Stimulated activated naive B cell treated with anti-CD40 and anti-IgM and Interleukin-4, amounts not matched to agents 10 μg/mL and 1 μg/mL and 100 μg/mL, for 72 hours (primary cell): ENCODE measurements around the gene FCHSD2.
"Not testable (repeated sequence)": the region's sequence is repeated elsewhere in the genome, so short reads cannot be mapped to it uniquely, and the experiment has no call there.

Source experiments
- ATAC-seq, 2 donors: fragments of 150-1000 bp; cut with Tn5 transposase; replicated peaks; 2 replicates each; pipeline ENCODE4 v1.10.0; 2021; ENCODE audit warnings: moderate library complexity in 1 of 2
- DNase-seq: peaks from one replicate; pipeline ENCODE4 v3.0.0; 2021
- H3K27ac Mint-ChIP-seq: one replicate; pipeline ENCODE4 v1.8.0; 2022; ENCODE audit warnings: mild to moderate bottlenecking, mixed read lengths
- H3K27me3 Mint-ChIP-seq, 2 donors: one replicate each; pipeline ENCODE4 v1.8.0; 2022; ENCODE audit warnings: mixed read lengths in 2 of 2
- H3K36me3 Mint-ChIP-seq, 2 donors: one replicate each; pipeline ENCODE4 v1.8.0; 2022; ENCODE audit warnings: mixed read lengths in 2 of 2, mild to moderate bottlenecking in 1 of 2
- H3K4me1 Mint-ChIP-seq, 2 donors: one replicate each; pipeline ENCODE4 v1.8.0; 2022; ENCODE audit warnings: mixed read lengths in 2 of 2, mild to moderate bottlenecking in 1 of 2
- H3K4me3 Mint-ChIP-seq, 2 donors: one replicate each; pipeline ENCODE4 v1.8.0; 2022; ENCODE audit warnings: mild to moderate bottlenecking in 2 of 2, mixed read lengths in 2 of 2, moderate library complexity in 1 of 2
- H3K9me3 Mint-ChIP-seq, 2 donors: one replicate each; pipeline ENCODE4 v1.8.0; 2022; ENCODE audit warnings: mixed read lengths in 2 of 2, mild to moderate bottlenecking in 1 of 2

The FCHSD2 gene

DNA sequence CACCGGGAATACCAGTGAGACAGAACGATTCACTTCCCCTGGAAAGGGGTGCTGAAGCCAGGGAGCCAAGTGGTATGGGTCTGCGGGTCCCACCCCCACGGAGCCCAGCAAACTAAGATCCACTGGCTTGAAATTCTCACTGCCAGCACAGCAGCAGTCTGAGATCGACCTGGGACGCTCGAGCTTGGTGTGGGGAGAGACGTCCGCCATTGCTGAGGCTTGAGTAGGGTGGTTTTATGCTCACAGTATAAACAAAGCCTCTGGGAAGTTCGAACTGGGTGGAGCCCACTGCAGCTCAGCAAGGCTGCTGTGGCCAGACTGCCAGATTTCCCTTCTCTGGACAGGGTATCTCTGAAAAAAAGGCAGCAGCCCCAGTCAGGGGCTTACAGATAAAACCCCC, 80.7 kb downstream of the FCHSD2 start:
- H3K4me3 Mint-ChIP-seq, ATAC-seq, H3K9me3 Mint-ChIP-seq, DNase-seq, H3K27me3 Mint-ChIP-seq: not testable (repeated sequence)
- H3K36me3 Mint-ChIP-seq, result peaks cover 35 to 66% of the 10 kb centered on the region in 2 donors
- H3K27ac Mint-ChIP-seq, result peak overlapping the region; percentile 91
- peaks cover 62 to 77% of the 10 kb centered on the region in 2 donors for H3K4me1 Mint-ChIP-seq

GRCh38 chr11:73059915-73060314, 82.2 kb downstream of the FCHSD2 start:
- no peaks in the 10 kb centered on the region for H3K27me3 Mint-ChIP-seq
- ATAC-seq, result peak in 1 of 2 donors; percentile 54
- H3K4me1 Mint-ChIP-seq, result peaks cover 54 to 75% of the 10 kb centered on the region in 2 donors
- peak overlapping the region; percentile 7 for H3K27ac Mint-ChIP-seq
- peaks cover 6% of the 10 kb centered on the region in 2 donors for H3K9me3 Mint-ChIP-seq
- H3K4me3 Mint-ChIP-seq, result no peak overlapping the region
- DNase-seq, result no peak
- peaks cover 38 to 64% of the 10 kb centered on the region in 2 donors for H3K36me3 Mint-ChIP-seq

GRCh38 chr11:73058989-73059674, 83.0 kb downstream of the FCHSD2 start:
- Mint-ChIP-seq H3K27me3 (no peaks in the 10 kb centered on the region), H3K4me3 (no peak overlapping the region), H3K27ac (no peak overlapping the region), H3K36me3 (peaks cover 46 to 64% of the 10 kb centered on the region in 2 donors), H3K4me1 (peaks cover 50 to 72% of the 10 kb centered on the region in 2 donors), H3K9me3 (peaks cover 9 to 10% of the 10 kb centered on the region in 2 donors)
- ATAC-seq (no peak), DNase-seq (no peak)

DNA sequence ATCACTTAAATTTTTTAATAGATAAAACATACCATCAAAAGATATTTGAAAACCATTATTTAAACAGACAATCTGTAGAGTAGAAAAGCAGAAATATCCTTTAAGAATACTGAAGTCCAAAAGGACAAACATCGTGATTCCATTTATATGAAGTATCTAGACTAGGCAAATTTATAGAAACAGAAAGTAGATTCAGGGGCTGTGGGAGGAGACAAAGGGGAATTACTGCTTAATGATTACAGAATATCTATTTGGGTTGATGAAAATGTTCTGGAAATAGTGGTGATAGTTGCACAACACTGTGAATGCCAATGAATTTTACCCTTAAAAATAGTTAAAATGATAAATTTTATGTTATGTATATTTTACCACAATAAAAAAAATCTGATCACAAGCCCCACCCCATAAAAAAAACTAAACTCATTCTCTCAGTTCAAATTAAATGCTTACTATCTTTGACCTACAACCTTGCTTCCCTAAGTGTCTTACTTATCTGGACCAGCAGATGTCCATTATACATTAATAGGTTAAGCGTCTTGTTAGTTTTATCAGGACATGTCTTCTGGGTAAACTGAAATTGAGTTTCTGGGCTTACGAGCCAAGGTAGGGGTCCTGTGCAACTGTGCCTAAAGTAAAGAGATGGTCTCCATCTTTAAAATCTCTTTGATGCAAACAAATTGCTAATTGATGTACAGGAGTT, 86.3 kb downstream of the FCHSD2 start:
- DNase-seq (no peak), ATAC-seq (peak; percentile 38 to 53)
- peaks cover 31 to 49% of the 10 kb centered on the region in 2 donors for H3K4me1 Mint-ChIP-seq
- peak overlapping the region; percentile 63 for H3K27ac Mint-ChIP-seq
- H3K36me3 Mint-ChIP-seq, result peaks cover 31 to 47% of the 10 kb centered on the region in 2 donors
- peaks cover 10% of the 10 kb centered on the region in 2 donors for H3K9me3 Mint-ChIP-seq
- no peaks in the 10 kb centered on the region for H3K27me3 Mint-ChIP-seq
- peak overlapping the region; percentile 23 to 30 for H3K4me3 Mint-ChIP-seq

- Mint-ChIP-seq H3K27me3 (no peaks in the 10 kb centered on the region), H3K27ac (peak overlapping the region; percentile 93), H3K4me3 (peak overlapping the region in 1 of 2 donors; percentile 47), H3K4me1 (peaks cover 30 to 49% of the 10 kb centered on the region in 2 donors), H3K36me3 (peaks cover 26 to 44% of the 10 kb centered on the region in 2 donors), H3K9me3 (peaks cover 10% of the 10 kb centered on the region in 2 donors)
- no peak for ATAC-seq
- no peak for DNase-seq
These were observed 87.1 kb downstream of the FCHSD2 start for GRCh38 chr11:73055002-73055401.

DNA sequence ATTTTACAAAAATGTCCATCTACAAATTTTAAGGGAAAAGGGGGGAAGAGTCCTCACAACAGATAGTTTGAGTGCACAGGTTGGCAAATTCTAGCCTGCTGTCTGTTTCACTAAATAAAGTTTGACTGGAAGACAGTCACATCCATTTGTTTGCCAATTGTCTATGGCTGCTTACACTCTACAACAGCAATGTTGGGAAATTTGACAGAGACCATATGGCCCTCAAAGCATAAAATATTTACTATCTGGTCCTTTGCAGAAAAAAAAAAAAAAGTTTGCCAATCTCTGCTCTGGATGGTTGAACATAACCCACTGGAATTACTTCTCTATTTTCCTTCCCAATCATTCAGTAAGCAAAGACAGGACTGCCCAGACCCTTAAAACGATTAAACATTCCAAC, 88.2 kb downstream of the FCHSD2 start:
- H3K9me3 Mint-ChIP-seq, result peaks cover 10% of the 10 kb centered on the region in 2 donors
- H3K4me1 Mint-ChIP-seq, result peaks cover 29 to 49% of the 10 kb centered on the region in 2 donors
- ATAC-seq, result no peak
- DNase-seq, result no peak
- no peaks in the 10 kb centered on the region for H3K27me3 Mint-ChIP-seq
- peak overlapping the region; percentile 93 for H3K27ac Mint-ChIP-seq
- peaks cover 26 to 48% of the 10 kb centered on the region in 2 donors for H3K36me3 Mint-ChIP-seq
- no peak overlapping the region for H3K4me3 Mint-ChIP-seq

DNA sequence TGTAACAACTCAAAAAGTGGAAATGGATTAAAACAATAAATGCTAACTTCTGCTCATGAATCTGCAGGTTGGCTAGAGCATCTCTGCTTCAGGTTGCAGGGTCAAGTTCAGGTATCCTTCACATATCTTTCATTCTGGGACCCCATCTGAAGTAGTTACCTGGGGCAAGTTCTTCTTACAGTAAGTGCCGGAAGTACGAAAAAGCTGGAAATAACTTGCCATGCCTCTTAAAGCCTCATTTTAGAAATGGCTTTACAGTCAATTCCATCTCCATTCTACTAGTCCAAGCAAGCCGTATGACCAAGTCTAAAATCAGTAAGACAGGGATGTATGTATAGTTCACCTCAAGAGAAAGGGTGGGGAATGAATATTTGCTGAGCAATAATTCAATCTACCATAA, 93.7 kb downstream of the FCHSD2 start:
- DNase-seq (no peak), ATAC-seq (peak in 1 of 2 donors; percentile 13)
- H3K27ac Mint-ChIP-seq, result peak overlapping the region; percentile 79
- H3K4me3 Mint-ChIP-seq, result peak overlapping the region; percentile 22 to 39
- peaks cover 6 to 24% of the 10 kb centered on the region in 2 donors for H3K36me3 Mint-ChIP-seq
- H3K9me3 Mint-ChIP-seq, result no peaks in the 10 kb centered on the region
- peaks cover 23 to 37% of the 10 kb centered on the region in 2 donors for H3K4me1 Mint-ChIP-seq
- no peaks in the 10 kb centered on the region for H3K27me3 Mint-ChIP-seq

GRCh38 chr11:73047773-73048371, 94.2 kb downstream of the FCHSD2 start:
- Mint-ChIP-seq H3K4me3 (peak overlapping the region; percentile 22 to 39), H3K27me3 (no peaks in the 10 kb centered on the region), H3K9me3 (no peaks in the 10 kb centered on the region), H3K36me3 (peaks cover 8 to 26% of the 10 kb centered on the region in 2 donors), H3K4me1 (peaks cover 23 to 40% of the 10 kb centered on the region in 2 donors), H3K27ac (peak overlapping the region; percentile 79)
- ATAC-seq, result peak; percentile 88 to 90
- no peak for DNase-seq

DNA sequence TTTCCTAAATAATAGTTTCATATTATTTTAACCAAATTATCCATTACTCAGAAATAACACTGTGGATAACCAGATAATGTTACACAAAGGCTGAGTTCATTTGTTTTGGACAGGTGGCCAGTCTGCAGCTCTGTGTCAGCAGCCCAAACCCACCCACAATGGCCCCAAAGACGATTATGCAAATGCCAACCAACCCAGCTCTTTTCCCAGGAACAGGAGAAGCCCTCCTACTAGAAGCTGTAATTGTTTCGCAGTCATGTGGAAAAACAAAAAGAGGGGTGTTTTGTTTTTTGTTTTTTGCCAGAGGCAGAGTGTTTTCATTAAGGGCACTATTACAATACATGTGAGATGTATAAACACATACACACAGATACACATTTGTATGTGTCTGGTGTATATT, 102.1 kb downstream of the FCHSD2 start:
- Mint-ChIP-seq H3K4me1 (peaks cover 12 to 45% of the 10 kb centered on the region in 2 donors), H3K4me3 (no peak overlapping the region), H3K9me3 (peaks cover 0 to 9% of the 10 kb centered on the region in 2 donors), H3K36me3 (peaks cover 33 to 60% of the 10 kb centered on the region in 2 donors), H3K27ac (no peak overlapping the region), H3K27me3 (no peaks in the 10 kb centered on the region)
- no peak for ATAC-seq
- DNase-seq, result no peak

- DNase-seq (no peak), ATAC-seq (peak; percentile 63 to 78)
- Mint-ChIP-seq H3K9me3 (peaks cover 0 to 3% of the 10 kb centered on the region in 2 donors), H3K4me3 (no peak overlapping the region), H3K36me3 (peaks cover 30 to 50% of the 10 kb centered on the region in 2 donors), H3K27ac (peak overlapping the region; percentile 85), H3K4me1 (peaks cover 28 to 46% of the 10 kb centered on the region in 2 donors), H3K27me3 (no peaks in the 10 kb centered on the region)
These were observed 107.3 kb downstream of the FCHSD2 start for GRCh38 chr11:73034777-73035176.

GRCh38 chr11:73034331-73034730, 107.8 kb downstream of the FCHSD2 start:
- peaks cover 34 to 53% of the 10 kb centered on the region in 2 donors for H3K36me3 Mint-ChIP-seq

DNA sequence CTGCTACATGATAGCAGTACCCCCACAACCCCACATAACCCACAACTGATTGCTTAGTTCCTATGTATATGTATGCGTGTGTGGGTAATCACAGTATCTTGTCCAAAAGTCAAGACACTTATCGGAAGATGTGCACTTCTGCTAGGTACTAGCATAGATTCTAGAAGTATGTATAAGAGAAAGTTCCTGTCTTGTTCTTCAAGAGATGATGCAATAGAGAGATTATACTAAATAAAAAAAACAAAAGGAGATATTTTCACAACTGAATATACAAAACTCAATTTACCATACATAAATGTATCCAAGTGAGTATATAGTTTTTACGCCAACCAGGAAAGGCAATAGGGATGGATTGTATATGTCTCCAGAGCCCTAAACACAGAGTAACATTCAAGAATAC, 112.0 kb downstream of the FCHSD2 start:
- H3K4me1 Mint-ChIP-seq, result peaks cover 39 to 50% of the 10 kb centered on the region in 2 donors
- H3K4me3 Mint-ChIP-seq, result no peak overlapping the region
- H3K36me3 Mint-ChIP-seq, result peaks cover 57 to 69% of the 10 kb centered on the region in 2 donors
- peak overlapping the region; percentile 59 for H3K27ac Mint-ChIP-seq
- ATAC-seq (no peak), DNase-seq (no peak)
- peaks cover 23 to 24% of the 10 kb centered on the region in 2 donors for H3K9me3 Mint-ChIP-seq
- no peaks in the 10 kb centered on the region for H3K27me3 Mint-ChIP-seq

More at GRCh38 chr11:73034331-73034730, 107.8 kb downstream of the FCHSD2 start:
- DNase-seq (no peak), ATAC-seq (peak in 1 of 2 donors; percentile 51)
- Mint-ChIP-seq H3K4me1 (peaks cover 32 to 50% of the 10 kb centered on the region in 2 donors), H3K9me3 (peaks cover 3 to 7% of the 10 kb centered on the region in 2 donors), H3K27me3 (no peaks in the 10 kb centered on the region), H3K27ac (peak overlapping the region; percentile 79), H3K4me3 (no peak overlapping the region)

DNA sequence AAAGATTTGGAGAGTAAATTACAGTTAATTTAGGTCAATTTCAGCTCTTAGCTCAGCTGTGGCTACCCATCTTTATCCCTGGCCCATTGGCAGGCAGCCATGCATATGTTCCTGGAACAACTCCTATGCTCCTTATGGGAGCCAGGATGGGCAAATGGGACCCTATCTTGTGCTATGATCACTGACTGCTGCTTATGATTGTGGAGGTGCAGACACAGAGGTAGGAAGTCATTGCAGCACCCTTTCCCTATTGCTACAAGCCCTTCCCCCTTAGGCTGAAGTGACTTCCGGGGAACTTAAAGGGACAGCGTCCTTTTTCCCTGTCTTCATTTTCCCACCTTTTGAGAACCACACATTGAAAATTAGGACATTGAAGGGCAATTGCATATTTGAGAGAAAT, 112.7 kb downstream of the FCHSD2 start:
- no peaks in the 10 kb centered on the region for H3K27me3 Mint-ChIP-seq
- peak overlapping the region; percentile 89 for H3K27ac Mint-ChIP-seq
- peaks cover 28 to 29% of the 10 kb centered on the region in 2 donors for H3K9me3 Mint-ChIP-seq
- ATAC-seq (no peak), DNase-seq (no peak)
- H3K4me3 Mint-ChIP-seq, result no peak overlapping the region
- H3K36me3 Mint-ChIP-seq, result peaks cover 63 to 76% of the 10 kb centered on the region in 2 donors
- peaks cover 38 to 47% of the 10 kb centered on the region in 2 donors for H3K4me1 Mint-ChIP-seq

DNA sequence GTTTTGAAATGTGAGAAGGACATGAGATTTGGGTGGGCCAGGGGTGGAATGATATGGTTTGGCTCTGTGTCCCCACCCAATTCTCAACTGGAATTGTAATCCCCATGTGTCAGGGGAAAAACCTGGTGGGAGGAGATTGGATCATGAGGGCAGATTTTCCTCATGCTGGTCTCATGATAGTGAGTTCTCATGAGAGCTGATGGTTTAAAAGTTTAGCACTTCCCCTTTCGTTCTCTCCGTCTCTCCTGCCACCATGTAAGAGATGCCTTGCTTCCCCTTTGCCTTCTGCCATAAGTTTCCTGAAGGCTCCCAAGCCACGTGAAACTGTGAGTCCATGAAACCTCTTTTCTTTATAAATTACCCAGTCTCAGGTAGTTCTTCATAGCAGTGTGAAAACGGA, 113.5 kb downstream of the FCHSD2 start:
- peak overlapping the region; percentile 92 for H3K27ac Mint-ChIP-seq
- peaks cover 32 to 34% of the 10 kb centered on the region in 2 donors for H3K9me3 Mint-ChIP-seq
- ATAC-seq (peak; percentile 45 to 57), DNase-seq (no peak)
- H3K27me3 Mint-ChIP-seq, result no peaks in the 10 kb centered on the region
- peaks cover 71 to 84% of the 10 kb centered on the region in 2 donors for H3K36me3 Mint-ChIP-seq
- H3K4me3 Mint-ChIP-seq, result peak overlapping the region; percentile 33 to 50
- H3K4me1 Mint-ChIP-seq, result peaks cover 37 to 51% of the 10 kb centered on the region in 2 donors
